Measurements from ENCODE around the gene CCNK. TPM values are rescaled to one million over a fixed set of nuclear protein-coding genes. Genes with fewer than 3 reads are reported as not detected.

The CCNK gene
- total RNA-seq, 1 donor: 28.6 TPM

DNA sequence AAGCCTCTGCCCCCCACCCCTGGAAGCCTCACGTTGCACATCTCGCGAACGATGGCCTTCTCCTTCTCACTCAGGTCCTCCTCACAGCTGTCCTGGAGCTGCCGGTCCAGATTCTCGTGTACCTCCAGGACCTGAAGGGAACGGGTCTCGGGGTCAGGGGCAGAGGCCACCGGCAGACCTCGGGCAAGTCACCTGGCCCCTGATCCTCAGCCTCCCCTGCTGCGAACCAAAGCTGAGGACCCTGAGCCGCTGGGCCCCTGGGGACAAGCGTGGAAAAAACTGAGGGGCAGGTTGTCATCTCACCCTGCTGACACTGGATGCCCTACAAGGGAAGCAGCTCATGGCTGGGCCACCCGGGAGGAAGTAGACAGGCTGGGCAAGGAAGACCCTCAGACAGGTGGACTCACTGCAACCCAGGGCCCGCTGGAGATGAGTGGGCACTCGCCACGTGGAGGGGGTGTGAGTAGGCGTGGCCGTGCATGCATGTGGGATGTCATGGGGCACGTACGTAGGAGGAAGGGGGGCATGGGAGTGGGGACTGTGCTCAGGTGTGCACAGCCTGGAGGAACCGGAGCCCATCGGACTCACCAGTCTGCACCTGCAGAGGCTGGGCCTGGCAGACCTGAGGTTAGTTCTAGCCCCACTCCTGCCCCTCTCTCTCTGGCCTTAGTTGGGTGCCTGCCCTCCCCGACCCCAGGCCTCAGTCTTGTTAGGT lies 35.1 kb downstream of the CCNK start:
- Histone ChIP-seq H3K4me3 (ENCODE audit: insufficient read depth, low read length) (no peak overlapping the region), H3K27ac (ENCODE audit: low read depth, low read length) (no peak overlapping the region), H3K4me2 (ENCODE audit: insufficient read depth, low read length) (no peak overlapping the region), H3K9me3 (ENCODE audit: low read depth, low read length) (no peaks in the 10 kb centered on the region), H3K4me1 (ENCODE audit: insufficient read depth, low read length) (peaks cover 9% of the 10 kb centered on the region), H4K20me1 (ENCODE audit: insufficient read depth, low read length) (peaks cover 15% of the 10 kb centered on the region), H2AFZ (ENCODE audit: low read length) (no peak overlapping the region), H3K79me2 (ENCODE audit: insufficient read depth, low read length) (no peaks in the 10 kb centered on the region), H3K27me3 (ENCODE audit: insufficient read depth, low read length) (no peaks in the 10 kb centered on the region), H3K36me3 (ENCODE audit: insufficient read depth, low read length) (peaks cover 16% of the 10 kb centered on the region)
- DNase-seq (ENCODE audit: insufficient read length, low spot score, missing footprints): peak; percentile 15
- TF ChIP-seq, protein P1, sequence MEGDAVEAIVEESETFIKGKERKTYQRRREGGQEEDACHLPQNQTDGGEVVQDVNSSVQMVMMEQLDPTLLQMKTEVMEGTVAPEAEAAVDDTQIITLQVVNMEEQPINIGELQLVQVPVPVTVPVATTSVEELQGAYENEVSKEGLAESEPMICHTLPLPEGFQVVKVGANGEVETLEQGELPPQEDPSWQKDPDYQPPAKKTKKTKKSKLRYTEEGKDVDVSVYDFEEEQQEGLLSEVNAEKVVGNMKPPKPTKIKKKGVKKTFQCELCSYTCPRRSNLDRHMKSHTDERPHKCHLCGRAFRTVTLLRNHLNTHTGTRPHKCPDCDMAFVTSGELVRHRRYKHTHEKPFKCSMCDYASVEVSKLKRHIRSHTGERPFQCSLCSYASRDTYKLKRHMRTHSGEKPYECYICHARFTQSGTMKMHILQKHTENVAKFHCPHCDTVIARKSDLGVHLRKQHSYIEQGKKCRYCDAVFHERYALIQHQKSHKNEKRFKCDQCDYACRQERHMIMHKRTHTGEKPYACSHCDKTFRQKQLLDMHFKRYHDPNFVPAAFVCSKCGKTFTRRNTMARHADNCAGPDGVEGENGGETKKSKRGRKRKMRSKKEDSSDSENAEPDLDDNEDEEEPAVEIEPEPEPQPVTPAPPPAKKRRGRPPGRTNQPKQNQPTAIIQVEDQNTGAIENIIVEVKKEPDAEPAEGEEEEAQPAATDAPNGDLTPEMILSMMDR (IDR thresholded peaks at IDR 0.05; ENCODE audit: extremely low read depth, low read depth, low read length): no peak

DNA sequence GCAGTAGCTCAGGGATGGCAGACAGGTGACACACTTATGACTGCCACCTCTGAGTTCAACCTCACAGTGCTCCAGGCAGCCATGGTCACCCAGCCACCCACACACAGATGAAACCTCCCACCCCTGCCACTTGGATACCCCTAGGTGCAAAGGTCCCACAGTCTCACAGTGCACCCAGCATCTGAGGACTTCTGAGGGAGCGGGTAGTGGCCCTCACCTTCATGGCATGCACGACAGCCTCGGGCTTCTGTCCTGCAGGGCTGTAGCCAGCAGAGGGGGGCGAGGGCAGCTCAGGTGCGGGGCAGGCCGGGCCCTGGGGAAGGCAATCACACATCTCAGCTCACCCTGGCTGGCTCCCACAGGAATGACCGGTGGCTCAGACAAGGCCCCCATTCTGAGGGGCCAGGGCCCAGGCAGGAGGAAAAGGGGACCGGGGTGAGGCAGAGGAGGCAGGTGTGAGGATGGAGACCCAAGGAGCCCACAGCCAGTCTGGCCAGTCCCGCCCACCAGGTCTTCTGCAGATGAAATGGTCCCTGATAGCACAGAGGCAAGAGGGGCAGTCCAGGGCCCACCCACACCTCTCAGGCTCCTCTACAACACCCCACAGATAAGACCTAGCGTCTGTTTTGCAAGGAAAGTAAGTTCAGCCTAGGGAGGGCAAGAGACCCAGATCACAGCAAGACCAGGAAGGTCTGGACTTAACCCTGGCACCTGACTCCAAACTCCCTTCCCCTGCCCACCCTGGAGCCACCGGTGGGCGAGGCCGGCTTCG lies 35.8 kb downstream of the CCNK start:
- H3K36me3 ChIP-seq (ENCODE audit: insufficient read depth, low read length): peaks cover 16% of the 10 kb centered on the region
- TF ChIP-seq, protein P1 (IDR thresholded peaks at IDR 0.05; ENCODE audit: extremely low read depth, low read depth, low read length): no peak

DNA sequence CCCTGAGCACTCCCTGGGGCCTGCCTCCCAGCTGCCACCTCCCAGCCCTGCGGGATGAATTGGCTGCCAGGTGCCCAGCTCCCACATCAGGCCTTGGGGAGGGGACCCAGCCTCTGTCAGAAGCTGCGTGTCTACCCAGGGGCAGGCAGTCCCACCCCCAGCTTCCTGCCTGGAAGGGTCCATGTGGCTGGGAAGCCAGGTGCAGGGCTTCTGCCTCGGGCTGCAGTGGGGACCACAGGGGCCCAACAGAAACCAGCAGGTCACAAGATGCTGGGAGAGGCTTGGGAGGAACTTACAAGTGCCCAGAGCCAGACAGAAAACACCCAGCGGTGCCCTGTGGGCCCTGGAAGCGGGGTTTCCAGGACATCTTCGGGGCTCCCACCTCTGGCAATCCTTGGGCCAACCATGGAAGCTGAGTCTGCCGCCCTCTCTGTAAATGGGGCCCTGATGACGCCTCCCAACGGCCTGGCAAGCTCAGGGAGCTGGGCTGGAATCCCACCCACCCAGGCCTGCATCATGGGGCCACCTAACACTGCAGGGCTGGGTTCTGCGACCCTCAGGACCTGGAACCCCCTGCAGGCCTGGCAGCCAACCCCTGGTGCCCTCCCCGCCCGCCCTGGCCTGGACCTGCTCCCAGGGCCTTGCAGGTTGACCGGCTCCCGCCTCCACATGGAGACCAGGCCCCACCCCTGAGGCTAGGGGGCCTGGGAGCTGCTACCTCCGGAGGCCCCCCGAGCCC lies 36.6 kb downstream of the CCNK start:
- Histone ChIP-seq H3K79me2 (ENCODE audit: insufficient read depth, low read length) (no peaks in the 10 kb centered on the region), H3K9me3 (ENCODE audit: low read depth, low read length) (no peaks in the 10 kb centered on the region), H3K27me3 (ENCODE audit: insufficient read depth, low read length) (no peaks in the 10 kb centered on the region), H3K4me2 (ENCODE audit: insufficient read depth, low read length) (no peak overlapping the region), H3K36me3 (ENCODE audit: insufficient read depth, low read length) (peaks cover 15% of the 10 kb centered on the region), H3K4me1 (ENCODE audit: insufficient read depth, low read length) (peaks cover 6% of the 10 kb centered on the region), H3K27ac (ENCODE audit: low read depth, low read length) (no peak overlapping the region), H4K20me1 (ENCODE audit: insufficient read depth, low read length) (peaks cover 12% of the 10 kb centered on the region), H3K4me3 (ENCODE audit: insufficient read depth, low read length) (no peak overlapping the region), H2AFZ (ENCODE audit: low read length) (no peak overlapping the region)
- peak; percentile 83 for DNase-seq (ENCODE audit: insufficient read length, low spot score, missing footprints)
- TF ChIP-seq, protein P1 (IDR thresholded peaks at IDR 0.05; ENCODE audit: extremely low read depth, low read depth, low read length): no peak

More for the DNA sequence above, 35.8 kb downstream of the CCNK start:
- H3K4me2 ChIP-seq (ENCODE audit: insufficient read depth, low read length): no peak overlapping the region
- peak; percentile 53 for DNase-seq (ENCODE audit: insufficient read length, low spot score, missing footprints)
- H4K20me1 ChIP-seq (ENCODE audit: insufficient read depth, low read length): peaks cover 12% of the 10 kb centered on the region
- H2AFZ ChIP-seq (ENCODE audit: low read length): no peak overlapping the region
- peaks cover 1% of the 10 kb centered on the region for H3K4me1 ChIP-seq (ENCODE audit: insufficient read depth, low read length)
- no peak overlapping the region for H3K4me3 ChIP-seq (ENCODE audit: insufficient read depth, low read length)
- no peaks in the 10 kb centered on the region for H3K27me3 ChIP-seq (ENCODE audit: insufficient read depth, low read length)
- no peaks in the 10 kb centered on the region for H3K79me2 ChIP-seq (ENCODE audit: insufficient read depth, low read length)
- H3K27ac ChIP-seq (ENCODE audit: low read depth, low read length): no peak overlapping the region
- no peaks in the 10 kb centered on the region for H3K9me3 ChIP-seq (ENCODE audit: low read depth, low read length)

All from osteoblast (primary cell).